ENCODE results near the gene UTP25.
"Not testable (repeated sequence)": the region's sequence is repeated elsewhere in the genome, so short reads cannot be mapped to it uniquely, and the experiment has no call there.

Gene UTP25

DNA sequence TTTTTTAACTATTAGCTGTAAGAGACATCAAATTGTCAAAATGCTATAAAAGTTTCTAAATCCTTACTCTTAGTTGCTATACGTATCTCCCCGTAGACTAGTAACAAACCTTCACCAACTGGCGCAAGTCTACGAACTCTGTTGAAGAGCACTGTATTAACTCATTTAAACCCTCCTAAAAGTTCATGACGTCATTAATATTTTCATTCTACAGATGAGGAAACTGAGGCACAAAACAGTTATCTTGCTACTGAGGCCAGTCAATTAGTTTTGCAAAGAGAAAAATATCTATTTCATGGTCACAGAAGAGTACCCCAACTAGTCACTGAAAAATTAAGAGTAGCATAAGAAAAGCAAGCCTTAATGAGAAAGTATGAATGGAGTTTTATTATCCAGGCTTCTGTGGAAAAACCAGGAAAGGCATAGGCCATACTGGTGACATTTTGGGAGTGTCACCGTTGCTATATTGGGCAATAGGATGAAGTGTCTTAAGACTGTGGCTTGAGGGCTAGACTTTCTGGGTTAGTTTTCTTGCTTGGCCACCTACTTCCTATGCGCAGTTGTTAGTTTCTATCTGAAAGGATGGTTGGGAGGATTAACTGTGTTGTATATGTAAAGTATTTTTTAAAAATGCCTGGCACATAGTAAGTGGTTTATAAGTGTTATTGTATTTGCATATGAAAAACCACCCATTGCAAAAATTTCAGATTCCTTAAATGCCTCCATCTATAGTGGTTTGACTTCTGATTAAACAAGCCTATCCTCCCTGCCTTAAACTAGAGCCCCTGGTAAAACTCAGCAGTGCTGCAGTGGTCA lies 57.8 kb downstream of the UTP25 start:
- Mint-ChIP-seq H3K27me3 (peaks cover 70% of the 10 kb centered on the region), H3K36me3 (ENCODE audit: insufficient read depth) (no peaks in the 10 kb centered on the region), H3K27ac (ENCODE audit: low read depth) (no peak overlapping the region), H3K4me1 (no peaks in the 10 kb centered on the region), H3K9me3 (no peaks in the 10 kb centered on the region), H3K4me3 (no peak overlapping the region)
- DNase-seq (ENCODE audit: low spot score in 2 of 2) (no peak), ATAC-seq (replicated peaks; ENCODE audit: extremely low read depth, poor library complexity, severe bottlenecking) (no peak)

DNA sequence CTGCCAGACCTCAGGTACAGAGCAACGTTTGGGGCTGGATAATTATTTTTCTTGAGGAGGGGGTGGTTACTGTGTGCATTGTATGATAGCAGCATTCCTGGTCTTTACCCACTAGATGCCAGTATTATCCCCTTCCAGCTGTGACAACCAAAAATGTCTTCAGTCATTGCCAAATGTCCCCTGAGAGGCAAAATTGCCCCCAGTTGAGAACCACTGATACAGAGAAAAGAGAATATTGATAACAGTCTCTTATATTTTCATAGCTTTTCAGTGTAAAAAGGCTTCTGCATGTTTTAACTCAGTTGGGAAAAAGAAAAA lies 58.4 kb downstream of the UTP25 start:
- peaks cover 64% of the 10 kb centered on the region for H3K27me3 Mint-ChIP-seq
- H3K9me3 Mint-ChIP-seq = no peaks in the 10 kb centered on the region
- no peak overlapping the region for H3K27ac Mint-ChIP-seq (ENCODE audit: low read depth)
- no peaks in the 10 kb centered on the region for H3K36me3 Mint-ChIP-seq (ENCODE audit: insufficient read depth)
- H3K4me1 Mint-ChIP-seq = no peaks in the 10 kb centered on the region
- ATAC-seq (replicated peaks; ENCODE audit: extremely low read depth, poor library complexity, severe bottlenecking) (no peak), DNase-seq (ENCODE audit: low spot score in 2 of 2) (no peak)
- no peak overlapping the region for H3K4me3 Mint-ChIP-seq

DNA sequence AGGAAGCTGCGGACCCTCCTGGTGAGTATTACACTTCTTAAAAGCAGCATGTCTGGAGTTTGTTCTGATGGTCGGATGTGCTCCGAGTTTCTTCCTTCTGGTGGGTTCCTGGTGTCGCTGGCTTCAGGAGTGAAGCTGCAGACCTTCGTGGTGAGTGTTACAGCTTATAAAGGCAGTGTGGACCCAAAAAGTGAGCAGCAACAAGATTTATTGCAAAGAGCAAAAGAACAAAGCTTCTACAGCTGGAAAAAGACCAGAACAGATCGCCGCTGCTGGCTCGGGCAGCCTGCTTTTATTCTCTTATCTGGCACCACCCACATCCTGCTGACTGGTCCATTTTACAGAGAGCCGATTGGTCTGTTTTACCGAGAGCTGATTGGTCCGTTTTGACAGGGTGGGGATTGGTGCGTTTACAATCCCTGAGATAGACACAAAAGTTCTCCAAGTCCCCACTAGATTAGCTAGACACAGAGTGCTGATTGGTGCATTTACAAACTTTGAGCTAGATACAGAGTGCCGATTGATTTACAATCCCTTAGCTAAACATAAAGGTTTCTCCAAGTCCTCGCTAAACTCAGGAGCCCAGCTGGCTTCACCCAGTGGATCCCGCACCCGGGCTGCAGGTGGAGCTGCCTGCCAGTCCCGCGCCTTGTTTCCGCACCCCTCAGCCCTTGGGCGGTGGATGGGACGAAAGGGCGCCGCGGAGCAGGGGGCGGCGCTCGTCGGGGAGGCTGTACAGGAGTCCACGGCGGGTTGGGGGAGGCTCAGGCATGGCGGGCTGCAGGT lies 60.7 kb downstream of the UTP25 start:
- not testable (repeated sequence) for H3K9me3 Mint-ChIP-seq; H3K27ac Mint-ChIP-seq (ENCODE audit: low read depth); H3K4me3 Mint-ChIP-seq; H3K36me3 Mint-ChIP-seq (ENCODE audit: insufficient read depth); DNase-seq (ENCODE audit: low spot score in 2 of 2); H3K4me1 Mint-ChIP-seq; ATAC-seq (replicated peaks; ENCODE audit: extremely low read depth, poor library complexity, severe bottlenecking)
- peaks cover 47% of the 10 kb centered on the region for H3K27me3 Mint-ChIP-seq

DNA sequence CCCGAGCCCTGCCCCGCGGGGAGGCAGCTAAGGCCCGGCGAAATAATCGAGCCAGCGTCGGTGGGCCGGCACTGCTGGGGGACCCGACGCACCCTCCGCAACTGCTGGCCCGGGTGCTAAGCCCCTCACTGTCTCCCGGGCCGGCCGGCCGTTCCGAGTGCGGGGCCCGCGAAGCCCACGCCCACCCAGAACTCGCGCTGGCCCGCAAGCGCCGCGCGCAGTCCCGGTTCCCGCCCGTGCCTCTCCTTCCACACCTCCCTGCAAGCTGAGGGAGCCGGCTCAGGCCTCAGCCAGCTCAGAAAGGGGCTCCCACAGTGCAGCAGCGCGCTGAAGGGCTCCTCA lies 61.3 kb downstream of the UTP25 start:
- H3K4me1 Mint-ChIP-seq = no peaks in the 10 kb centered on the region
- H3K27ac Mint-ChIP-seq (ENCODE audit: low read depth) = no peak overlapping the region
- ATAC-seq (replicated peaks; ENCODE audit: extremely low read depth, poor library complexity, severe bottlenecking) (no peak), DNase-seq (ENCODE audit: low spot score in 2 of 2) (no peak)
- H3K36me3 Mint-ChIP-seq (ENCODE audit: insufficient read depth) = no peaks in the 10 kb centered on the region
- no peaks in the 10 kb centered on the region for H3K9me3 Mint-ChIP-seq
- H3K4me3 Mint-ChIP-seq = no peak overlapping the region
- peaks cover 46% of the 10 kb centered on the region for H3K27me3 Mint-ChIP-seq

DNA sequence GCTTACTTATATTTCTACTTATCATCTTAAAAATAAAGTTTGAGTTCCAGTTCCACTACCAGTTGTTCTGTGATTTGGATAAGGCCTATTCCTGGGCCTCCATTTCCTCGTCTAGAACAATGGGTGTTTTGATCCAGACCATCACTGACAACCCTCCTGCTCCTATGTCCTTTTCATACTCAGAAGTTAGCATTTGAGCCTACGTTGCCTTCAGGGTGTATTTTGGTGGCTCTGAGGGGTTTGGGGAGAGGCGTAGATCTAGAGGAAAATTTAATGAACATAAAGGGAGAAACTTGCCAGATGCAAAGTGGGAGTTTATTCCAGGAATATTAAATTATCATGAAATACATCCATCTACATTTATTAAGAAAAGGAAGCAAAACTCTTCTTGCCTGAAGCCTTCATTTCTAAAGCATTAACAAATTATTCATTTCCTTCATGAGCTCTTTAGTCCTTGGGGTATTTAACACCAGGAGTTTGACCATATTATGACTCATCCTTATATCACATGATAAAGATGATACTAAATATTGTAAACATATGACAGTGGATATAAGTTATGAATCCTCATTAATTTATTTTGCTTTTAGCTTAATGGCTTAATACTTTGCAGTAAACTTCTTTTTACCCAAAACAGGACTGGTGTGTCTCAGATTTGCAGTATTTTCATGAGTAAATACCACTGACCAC lies 63.0 kb downstream of the UTP25 start:
- no peak overlapping the region for H3K27ac Mint-ChIP-seq (ENCODE audit: low read depth)
- H3K36me3 Mint-ChIP-seq (ENCODE audit: insufficient read depth) = no peaks in the 10 kb centered on the region
- no peaks in the 10 kb centered on the region for H3K4me1 Mint-ChIP-seq
- H3K4me3 Mint-ChIP-seq = no peak overlapping the region
- DNase-seq (ENCODE audit: low spot score in 2 of 2) (no peak), ATAC-seq (replicated peaks; ENCODE audit: extremely low read depth, poor library complexity, severe bottlenecking) (no peak)
- peaks cover 44% of the 10 kb centered on the region for H3K27me3 Mint-ChIP-seq
- H3K9me3 Mint-ChIP-seq = no peaks in the 10 kb centered on the region

DNA sequence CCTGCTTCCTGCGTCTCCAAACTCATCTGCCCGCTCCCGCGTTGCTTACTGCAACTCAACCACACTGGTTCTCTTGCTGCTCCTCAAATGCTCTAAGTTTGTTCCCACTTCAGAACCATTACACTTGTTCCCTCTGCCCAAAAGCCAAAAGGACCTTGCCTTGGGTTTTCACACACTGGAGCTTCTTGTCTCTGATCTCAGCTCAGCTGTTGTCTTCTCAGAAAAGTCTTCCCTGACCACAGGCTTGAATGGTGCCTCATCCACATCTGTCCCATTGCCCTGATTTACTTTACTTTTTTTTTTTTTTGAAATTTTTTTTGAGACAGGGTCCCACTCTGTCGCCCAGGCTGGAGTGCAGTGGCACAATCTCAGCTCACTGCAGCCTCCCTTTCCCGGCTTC lies 66.0 kb downstream of the UTP25 start:
- H3K9me3 Mint-ChIP-seq = no peaks in the 10 kb centered on the region
- DNase-seq (ENCODE audit: low spot score in 2 of 2) = no peak
- H3K27me3 Mint-ChIP-seq = peaks cover 38% of the 10 kb centered on the region
- no peak overlapping the region for H3K27ac Mint-ChIP-seq (ENCODE audit: low read depth)
- no peak overlapping the region for H3K4me3 Mint-ChIP-seq
- ATAC-seq (replicated peaks; ENCODE audit: extremely low read depth, poor library complexity, severe bottlenecking) = no peak
- no peaks in the 10 kb centered on the region for H3K36me3 Mint-ChIP-seq (ENCODE audit: insufficient read depth)
- no peaks in the 10 kb centered on the region for H3K4me1 Mint-ChIP-seq

DNA sequence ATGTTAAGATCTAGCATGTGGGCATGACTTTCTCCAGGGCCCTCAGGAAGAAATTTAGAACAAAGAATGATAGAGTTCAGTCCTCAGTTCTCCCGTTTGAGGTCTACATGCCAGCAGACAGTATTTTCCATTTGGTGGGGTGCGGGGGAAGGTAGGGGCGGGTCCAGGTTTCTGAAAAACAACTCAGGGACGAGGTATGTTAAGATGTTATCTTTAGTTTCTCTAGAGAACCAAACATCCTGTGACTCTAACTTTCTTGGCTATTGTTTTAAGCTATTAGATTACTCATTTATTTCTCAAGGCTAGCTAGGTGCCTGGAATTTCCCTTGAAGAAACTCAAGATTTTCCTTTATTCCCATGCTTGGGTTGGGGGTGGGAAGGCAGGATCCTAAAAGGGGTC lies 67.9 kb downstream of the UTP25 start:
- ATAC-seq (replicated peaks; ENCODE audit: extremely low read depth, poor library complexity, severe bottlenecking) = no peak
- H3K27ac Mint-ChIP-seq (ENCODE audit: low read depth) = no peak overlapping the region
- peaks cover 38% of the 10 kb centered on the region for H3K27me3 Mint-ChIP-seq
- no peaks in the 10 kb centered on the region for H3K4me1 Mint-ChIP-seq
- DNase-seq (ENCODE audit: low spot score in 2 of 2) = no peak
- H3K4me3 Mint-ChIP-seq = no peak overlapping the region
- no peaks in the 10 kb centered on the region for H3K9me3 Mint-ChIP-seq
- H3K36me3 Mint-ChIP-seq (ENCODE audit: insufficient read depth) = no peaks in the 10 kb centered on the region

DNA sequence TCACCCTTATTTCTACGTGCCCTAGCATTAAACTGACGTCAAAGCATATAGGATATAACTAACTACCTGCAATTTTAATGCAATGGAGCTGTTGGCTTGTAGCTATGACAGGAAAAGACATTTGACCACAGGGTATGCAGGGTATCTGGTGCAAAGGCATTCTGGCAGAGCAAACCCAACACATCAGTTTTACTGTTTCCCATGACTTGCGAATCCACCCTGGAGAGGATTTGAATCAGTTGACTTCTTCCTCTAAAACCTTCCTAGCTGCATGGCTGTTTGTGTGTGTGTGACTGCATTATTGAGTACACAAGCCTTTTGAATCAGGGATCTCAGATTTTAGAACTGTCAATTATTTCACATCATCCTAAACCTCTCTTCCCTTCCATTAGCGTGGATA lies 68.6 kb downstream of the UTP25 start:
- Mint-ChIP-seq H3K36me3 (ENCODE audit: insufficient read depth) (no peaks in the 10 kb centered on the region), H3K4me1 (no peaks in the 10 kb centered on the region), H3K27me3 (peaks cover 38% of the 10 kb centered on the region), H3K4me3 (no peak overlapping the region), H3K27ac (ENCODE audit: low read depth) (no peak overlapping the region), H3K9me3 (no peaks in the 10 kb centered on the region)
- no peak for DNase-seq (ENCODE audit: low spot score in 2 of 2)
- no peak for ATAC-seq (replicated peaks; ENCODE audit: extremely low read depth, poor library complexity, severe bottlenecking)

DNA sequence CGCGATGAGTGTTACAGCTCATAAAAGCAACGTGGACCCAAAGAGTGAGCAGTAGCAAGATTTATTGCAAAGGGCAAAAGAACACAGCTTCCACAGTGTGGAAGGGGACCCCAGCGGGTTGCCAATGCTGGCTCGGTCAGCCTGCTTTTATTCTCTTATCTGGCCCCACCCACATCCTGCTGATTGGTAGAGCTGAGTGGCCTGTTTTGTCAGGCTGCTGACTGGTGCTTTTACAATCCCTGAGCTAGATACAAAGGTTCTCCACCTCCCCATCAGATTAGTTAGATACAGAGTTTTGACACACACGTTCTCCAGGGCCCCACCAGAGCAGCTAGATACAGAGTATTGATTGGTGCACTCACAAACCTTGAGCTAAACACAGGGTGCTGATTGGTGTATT lies 70.5 kb downstream of the UTP25 start:
- H3K9me3 Mint-ChIP-seq; H3K4me3 Mint-ChIP-seq; H3K4me1 Mint-ChIP-seq; ATAC-seq (replicated peaks; ENCODE audit: extremely low read depth, poor library complexity, severe bottlenecking); H3K27ac Mint-ChIP-seq (ENCODE audit: low read depth); H3K36me3 Mint-ChIP-seq (ENCODE audit: insufficient read depth); DNase-seq (ENCODE audit: low spot score in 2 of 2): not testable (repeated sequence)
- H3K27me3 Mint-ChIP-seq = peaks cover 38% of the 10 kb centered on the region

DNA sequence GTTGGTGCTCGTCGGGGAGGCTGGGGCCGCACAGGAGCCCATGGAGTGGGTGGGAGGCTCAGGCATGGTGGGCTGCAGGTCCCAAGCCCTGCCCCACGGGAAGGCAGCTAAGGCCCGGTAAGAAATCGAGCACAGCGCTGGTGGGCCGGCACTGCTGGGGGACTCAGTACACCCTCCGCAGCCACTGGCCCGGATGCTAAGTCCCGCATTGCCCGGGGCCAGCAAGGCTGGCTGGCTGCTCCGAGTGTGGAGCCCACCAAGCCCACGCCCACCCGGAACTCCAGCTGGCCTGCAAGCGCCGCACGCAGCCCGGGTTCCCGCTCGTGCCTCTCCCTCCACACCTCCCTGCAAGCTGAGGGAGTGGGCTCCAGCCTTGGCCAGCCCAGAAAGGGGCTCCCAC lies 71.1 kb downstream of the UTP25 start:
- not testable (repeated sequence) for H3K27ac Mint-ChIP-seq (ENCODE audit: low read depth); ATAC-seq (replicated peaks; ENCODE audit: extremely low read depth, poor library complexity, severe bottlenecking); H3K36me3 Mint-ChIP-seq (ENCODE audit: insufficient read depth); DNase-seq (ENCODE audit: low spot score in 2 of 2); H3K4me3 Mint-ChIP-seq; H3K4me1 Mint-ChIP-seq; H3K9me3 Mint-ChIP-seq
- H3K27me3 Mint-ChIP-seq = peaks cover 35% of the 10 kb centered on the region

DNA sequence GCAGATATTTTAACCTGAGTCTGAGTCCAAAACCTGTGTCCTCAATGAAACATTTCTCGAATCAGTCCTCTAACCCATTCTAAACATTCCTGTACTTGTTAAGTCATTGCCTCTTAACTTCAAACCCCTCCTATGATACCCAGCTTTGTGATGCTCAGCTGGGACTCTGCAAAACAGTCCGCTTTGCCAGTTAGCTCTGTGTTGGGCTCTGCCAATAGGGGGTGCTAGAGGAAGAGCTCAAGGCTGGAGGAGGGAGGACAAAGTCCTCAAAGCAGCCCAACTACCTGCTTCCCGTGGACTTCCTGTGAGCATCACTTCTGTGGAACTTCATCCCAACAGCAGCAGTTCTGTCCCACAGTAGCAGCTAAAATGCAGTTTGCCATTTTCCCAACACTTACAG lies 72.2 kb downstream of the UTP25 start:
- H3K27ac Mint-ChIP-seq (ENCODE audit: low read depth) = no peak overlapping the region

DNA sequence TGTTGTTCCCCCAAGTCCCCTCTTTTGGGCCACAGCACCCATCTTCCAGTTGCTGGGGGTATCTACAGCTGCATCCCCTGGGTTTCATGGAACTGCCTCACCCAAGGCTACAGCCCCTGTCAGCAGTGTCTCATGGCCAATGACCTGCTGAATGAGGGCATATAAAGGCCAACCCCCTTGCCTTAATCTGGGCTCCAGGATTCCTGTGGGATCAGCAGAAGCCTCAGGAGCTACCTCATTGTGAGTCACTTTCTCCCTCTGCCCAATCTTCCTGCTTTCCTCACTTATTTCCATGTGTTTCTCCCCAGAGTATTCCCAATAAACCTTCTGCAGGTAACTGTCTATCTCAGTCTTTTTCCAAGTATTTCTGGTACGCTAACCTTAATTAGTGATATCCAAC lies 73.0 kb downstream of the UTP25 start:
- Mint-ChIP-seq H3K27ac (ENCODE audit: low read depth) (no peak overlapping the region), H3K9me3 (no peaks in the 10 kb centered on the region), H3K4me3 (no peak overlapping the region), H3K4me1 (no peaks in the 10 kb centered on the region), H3K36me3 (ENCODE audit: insufficient read depth) (no peaks in the 10 kb centered on the region), H3K27me3 (peaks cover 18% of the 10 kb centered on the region)
- ATAC-seq (replicated peaks; ENCODE audit: extremely low read depth, poor library complexity, severe bottlenecking) = no peak
- no peak for DNase-seq (ENCODE audit: low spot score in 2 of 2)

More for the DNA sequence above, 72.2 kb downstream of the UTP25 start:
- ATAC-seq (replicated peaks; ENCODE audit: extremely low read depth, poor library complexity, severe bottlenecking) = no peak
- no peak for DNase-seq (ENCODE audit: low spot score in 2 of 2)
- Mint-ChIP-seq H3K4me3 (no peak overlapping the region), H3K36me3 (ENCODE audit: insufficient read depth) (no peaks in the 10 kb centered on the region), H3K27me3 (peaks cover 24% of the 10 kb centered on the region), H3K9me3 (no peaks in the 10 kb centered on the region), H3K4me1 (no peaks in the 10 kb centered on the region)

DNA sequence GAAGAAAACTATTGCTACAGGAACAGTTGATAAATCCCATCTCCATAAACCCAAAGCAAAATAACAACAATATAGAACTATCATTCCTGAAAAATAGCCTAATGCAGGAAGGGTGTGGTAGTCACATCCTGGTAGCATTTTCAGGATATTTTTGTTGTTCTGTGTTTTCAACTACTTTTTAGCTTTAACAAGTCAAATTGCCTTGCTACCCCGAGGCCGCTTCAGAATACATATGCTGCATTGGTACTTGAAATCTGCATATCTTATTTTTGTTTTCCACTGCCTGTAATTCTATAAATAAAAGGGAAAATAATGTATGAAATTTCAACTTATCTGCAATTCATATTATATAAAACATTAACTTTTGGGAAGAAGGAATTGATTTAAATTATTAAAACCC lies 73.4 kb downstream of the UTP25 start:
- H3K9me3 Mint-ChIP-seq = no peaks in the 10 kb centered on the region
- no peak for ATAC-seq (replicated peaks; ENCODE audit: extremely low read depth, poor library complexity, severe bottlenecking)
- no peaks in the 10 kb centered on the region for H3K4me1 Mint-ChIP-seq
- H3K27me3 Mint-ChIP-seq = peaks cover 14% of the 10 kb centered on the region
- DNase-seq (ENCODE audit: low spot score in 2 of 2) = no peak
- H3K36me3 Mint-ChIP-seq (ENCODE audit: insufficient read depth) = no peaks in the 10 kb centered on the region
- no peak overlapping the region for H3K4me3 Mint-ChIP-seq
- H3K27ac Mint-ChIP-seq (ENCODE audit: low read depth) = no peak overlapping the region
